GM04504 (cell line): Measurements from ENCODE around the gene BTAF1.
"Not testable (repeated sequence)": the region's sequence is repeated elsewhere in the genome, so short reads cannot be mapped to it uniquely, and the experiment has no call there.

Experiments used
- DNase-seq: peaks from one replicate; pipeline ENCODE4 v3.0.0-alpha.2; 2012; ENCODE audit warnings: low read depth

The BTAF1 gene

GRCh38 chr10:91923371-91924211 is at the start of gene BTAF1:
Gene BTAF1 (plus strand): TSS chr10:91923770. CDS start chr10:91924077, 307 bp downstream.
- peak; percentile 79 for DNase-seq

DNA sequence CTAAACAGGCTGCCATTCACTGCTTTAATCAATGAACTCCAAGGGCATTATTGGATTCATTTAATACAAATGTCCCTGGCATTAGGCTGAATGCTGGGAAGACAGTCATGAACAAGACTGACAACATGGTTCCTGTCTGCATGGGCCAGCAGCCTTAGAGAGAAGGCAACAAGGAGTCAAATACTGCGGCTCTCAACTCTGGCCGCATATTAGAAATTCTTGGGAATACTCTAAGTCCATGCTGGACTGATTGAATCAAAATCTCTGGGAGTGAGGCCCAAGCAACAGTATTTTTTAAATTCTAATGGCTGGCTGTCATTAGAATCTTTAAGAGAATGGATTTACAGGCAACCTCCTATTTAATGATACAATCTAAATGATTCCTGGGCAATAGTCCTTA is 48.4 kb upstream of the BTAF1 start:
- DNase-seq, result no peak

GRCh38 chr10:91875779-91876178 is 47.8 kb upstream of the BTAF1 start:
- DNase-seq, result no peak

- no peak for DNase-seq
Observed at GRCh38 chr10:91879515-91880170, 43.9 kb upstream of the BTAF1 start.

DNA sequence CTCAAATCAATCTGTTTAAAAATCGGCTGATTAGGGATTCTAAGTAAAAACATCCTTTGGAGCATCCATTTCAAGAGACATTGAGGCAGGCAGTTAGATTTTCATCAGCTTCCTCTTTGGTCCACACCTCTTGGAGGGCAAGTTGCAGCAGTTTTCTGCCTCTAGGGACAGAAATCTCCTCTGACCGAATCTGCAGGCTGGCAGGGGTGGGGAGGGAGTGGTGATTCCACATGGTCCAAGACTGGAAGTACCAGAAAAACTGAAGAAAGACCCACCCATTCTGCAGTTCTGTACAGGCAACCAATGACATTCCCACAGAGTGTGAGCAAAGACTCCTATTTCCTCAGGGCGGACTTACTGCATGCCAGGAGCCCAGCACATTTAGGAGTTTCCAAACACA is 43.3 kb upstream of the BTAF1 start:
- no peak for DNase-seq

- DNase-seq, result peak; percentile 28
Observed at GRCh38 chr10:91883549-91884444, 39.8 kb upstream of the BTAF1 start.

GRCh38 chr10:91884536-91884935 is 39.0 kb upstream of the BTAF1 start:
- DNase-seq, result no peak

DNA sequence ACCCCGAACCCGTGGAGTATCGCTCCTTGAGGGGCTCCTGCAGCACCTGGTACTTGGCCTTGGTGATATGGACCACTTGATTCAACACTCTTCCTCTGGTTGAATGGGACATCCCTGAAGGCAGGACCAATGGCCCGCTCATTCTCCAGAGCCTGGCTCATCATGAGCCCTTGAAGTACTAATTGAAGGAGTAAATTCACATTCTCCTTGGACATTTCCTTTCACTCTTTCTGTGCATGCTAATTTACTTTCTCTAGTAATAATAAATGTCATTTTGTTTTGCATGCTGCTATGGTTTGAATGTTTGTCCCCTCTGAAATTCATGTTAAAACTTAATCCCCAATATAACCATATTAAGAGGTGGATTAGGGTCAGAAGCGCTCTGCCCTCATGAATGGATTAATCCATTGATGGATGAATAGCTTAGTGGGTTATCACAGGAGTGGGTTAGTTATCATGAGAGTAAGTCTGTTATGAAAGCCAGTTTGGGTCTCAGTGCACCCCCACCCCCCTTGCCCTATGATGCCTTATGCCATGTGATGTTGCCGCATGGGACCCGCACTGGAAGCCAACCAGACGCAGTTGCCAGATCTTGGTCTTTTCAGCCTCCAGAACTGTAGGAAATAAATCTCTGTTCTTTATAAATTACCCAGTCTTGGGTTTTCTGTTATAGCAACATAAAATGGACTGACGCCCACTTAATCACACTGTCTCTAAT is 38.0 kb upstream of the BTAF1 start:
- no peak for DNase-seq

DNA sequence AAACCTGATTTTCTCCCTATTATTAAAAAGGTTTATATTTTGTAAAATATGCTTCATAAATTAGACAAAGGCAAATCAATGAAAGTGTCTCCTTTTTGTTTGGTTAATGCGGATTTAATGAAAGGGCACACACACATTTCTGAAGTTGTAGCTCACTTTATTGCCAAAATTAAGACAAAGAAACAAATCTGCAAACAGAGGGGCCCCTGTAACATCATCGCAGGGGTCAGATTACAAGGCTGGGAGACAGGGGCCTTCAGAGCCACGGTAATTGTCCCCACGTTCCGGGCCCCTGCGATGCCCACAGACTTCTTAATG is 36.7 kb upstream of the BTAF1 start:
- DNase-seq, result no peak

GRCh38 chr10:91887272-91888076 is 36.1 kb upstream of the BTAF1 start:
- no peak for DNase-seq

DNA sequence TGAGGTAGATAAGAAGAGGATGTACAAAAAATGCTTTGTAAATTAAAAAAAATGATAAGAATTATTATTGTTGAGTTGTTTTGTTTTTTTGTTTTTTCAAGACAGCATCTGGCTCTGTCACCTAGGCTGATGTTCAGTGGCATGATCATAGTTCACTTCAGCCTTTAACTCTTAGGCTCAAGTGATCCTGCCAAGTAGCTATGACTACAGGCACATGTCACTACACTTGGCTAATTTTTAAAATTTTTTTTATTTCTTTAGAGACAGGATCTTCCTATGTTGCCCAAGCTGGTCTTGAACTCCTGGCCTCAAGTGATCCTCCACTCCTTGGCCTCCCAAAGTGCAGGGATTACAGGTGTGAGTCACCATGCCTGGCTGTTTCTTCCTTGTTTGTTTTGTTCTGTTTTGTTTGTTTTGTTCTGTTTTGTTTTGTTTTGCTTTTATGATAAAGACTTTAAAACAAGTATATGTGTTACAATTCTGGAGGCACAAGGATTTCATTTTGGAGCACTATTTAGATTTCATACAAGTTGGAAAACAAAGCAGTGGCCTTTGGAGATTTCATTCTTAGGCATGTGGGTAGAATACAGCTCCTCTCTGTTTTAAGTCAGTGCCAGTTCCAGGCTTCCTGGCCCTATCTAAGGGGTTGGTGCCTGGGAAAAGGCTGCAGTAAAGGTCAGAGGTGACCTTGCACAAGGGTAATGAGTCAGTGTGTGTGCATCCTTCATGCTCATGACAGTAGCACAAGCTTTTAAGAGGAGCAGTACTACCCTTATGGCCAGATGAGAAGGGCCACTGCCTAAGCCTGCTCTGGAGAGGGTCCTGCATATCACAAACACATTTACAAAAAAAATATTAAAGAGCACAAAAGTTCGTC is 32.2 kb upstream of the BTAF1 start:
- DNase-seq, result no peak

- no peak for DNase-seq
Observed at GRCh38 chr10:91893051-91893450, 30.5 kb upstream of the BTAF1 start.

DNA sequence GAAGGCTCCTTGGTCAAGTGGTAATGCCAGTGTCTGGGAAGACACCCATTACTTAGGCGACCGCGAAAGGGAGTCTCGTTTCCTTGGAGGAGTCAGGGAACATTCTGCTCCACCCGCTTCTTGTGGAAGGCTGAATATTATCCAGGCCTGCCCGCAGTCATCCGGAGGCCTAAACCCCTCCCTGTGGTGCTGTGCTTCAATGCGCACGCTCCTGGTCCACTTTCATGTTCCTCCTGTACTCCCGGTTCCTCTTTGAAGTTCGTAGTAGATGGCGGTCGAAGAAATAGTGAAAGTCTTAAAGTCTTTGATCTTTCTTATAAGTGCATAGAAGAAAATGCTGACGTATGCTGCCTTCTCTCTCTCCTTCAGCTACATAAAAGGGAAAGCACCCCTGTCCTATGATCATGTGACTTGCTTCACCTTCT is 29.3 kb upstream of the BTAF1 start:
- not testable (repeated sequence) for DNase-seq

GRCh38 chr10:91896212-91896756 is 27.3 kb upstream of the BTAF1 start:
- no peak for DNase-seq

GRCh38 chr10:91897421-91897820 is 26.1 kb upstream of the BTAF1 start:
- no peak for DNase-seq

GRCh38 chr10:91901784-91902677 is 21.5 kb upstream of the BTAF1 start:
- DNase-seq, result peak; percentile 65

DNA sequence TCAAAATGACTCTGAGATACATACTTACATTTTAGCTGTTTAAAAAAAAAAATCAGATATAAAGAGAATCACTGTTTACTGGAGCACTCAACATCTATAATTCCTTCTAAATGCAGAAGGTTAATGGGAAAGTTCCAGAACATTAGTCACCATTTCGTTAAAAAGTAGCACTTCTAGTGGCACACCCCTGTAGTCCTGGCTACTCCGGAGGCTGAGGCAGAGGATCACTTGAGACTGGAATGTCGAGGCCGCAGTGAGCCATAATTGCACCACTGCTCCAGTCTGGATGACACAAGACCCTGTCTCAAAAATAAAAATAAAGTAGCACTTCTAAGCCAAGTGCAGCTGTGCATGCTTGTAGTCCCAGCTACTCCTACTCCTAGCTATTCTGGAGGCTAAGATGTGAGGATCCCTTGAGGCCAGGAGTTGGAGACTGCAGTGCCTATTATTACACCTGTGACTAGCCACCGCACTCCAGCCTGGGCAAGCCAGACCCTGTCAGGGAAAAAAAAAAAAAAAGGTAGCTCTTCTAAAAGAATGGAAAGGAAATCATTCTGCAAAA is 16.5 kb upstream of the BTAF1 start:
- DNase-seq, result no peak

DNA sequence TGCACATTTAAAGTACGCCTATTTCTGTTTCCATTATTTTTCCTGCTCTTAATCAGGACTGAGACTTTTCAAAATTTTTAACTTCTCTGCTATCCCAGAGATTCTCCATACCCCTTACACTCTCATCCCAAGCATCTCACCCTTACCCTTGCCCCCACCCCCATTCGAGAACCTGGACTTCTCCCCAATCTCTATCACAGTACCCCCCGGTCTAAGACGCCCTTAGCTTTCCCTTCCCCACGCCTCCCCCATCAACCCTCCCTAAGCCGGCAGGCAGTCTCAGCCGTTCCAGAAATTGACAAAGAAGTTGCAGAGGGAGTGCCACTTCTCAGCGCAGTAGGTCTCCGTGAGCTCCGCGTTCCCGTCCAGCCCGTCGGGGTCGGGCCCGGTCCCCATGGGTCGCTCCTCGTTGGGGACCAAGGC is 15.6 kb upstream of the BTAF1 start:
- no peak for DNase-seq
